ENCODE measurements around the gene IQCF6.
"Not testable (repeated sequence)": the region's sequence is repeated elsewhere in the genome, so short reads cannot be mapped to it uniquely, and the experiment has no call there.

The IQCF6 gene

DNA sequence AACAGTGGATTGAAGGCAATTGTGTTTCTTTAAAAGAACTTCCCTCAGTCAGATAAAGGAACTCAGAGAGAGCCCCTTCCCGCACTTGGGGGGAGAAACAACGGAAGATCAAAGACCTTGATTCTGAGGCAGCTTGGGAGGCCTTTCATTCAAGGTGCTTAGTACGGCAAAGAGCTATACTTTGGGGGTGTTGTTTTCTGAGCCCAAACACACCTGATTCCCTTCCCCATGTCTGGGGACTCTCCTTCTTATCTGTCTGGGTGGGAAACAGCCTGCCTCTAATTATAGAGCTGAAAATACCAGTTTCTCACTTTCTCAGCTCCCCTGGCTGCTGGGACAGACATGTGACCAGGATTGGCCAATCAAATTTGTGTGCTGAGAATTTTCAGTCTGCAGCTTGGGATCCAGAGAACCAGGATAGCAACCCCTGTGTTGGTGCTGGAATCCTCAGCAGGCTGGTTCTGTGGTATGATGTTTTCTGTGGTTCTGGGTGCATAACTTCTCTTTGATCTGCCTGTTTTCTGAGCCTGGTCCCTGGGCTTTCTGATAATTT is 19.4 kb upstream of the IQCF6 start:
- H3K4me3 ChIP-seq (ENCODE audit: low read length), result no peak overlapping the region
- TF ChIP-seq, protein P1, sequence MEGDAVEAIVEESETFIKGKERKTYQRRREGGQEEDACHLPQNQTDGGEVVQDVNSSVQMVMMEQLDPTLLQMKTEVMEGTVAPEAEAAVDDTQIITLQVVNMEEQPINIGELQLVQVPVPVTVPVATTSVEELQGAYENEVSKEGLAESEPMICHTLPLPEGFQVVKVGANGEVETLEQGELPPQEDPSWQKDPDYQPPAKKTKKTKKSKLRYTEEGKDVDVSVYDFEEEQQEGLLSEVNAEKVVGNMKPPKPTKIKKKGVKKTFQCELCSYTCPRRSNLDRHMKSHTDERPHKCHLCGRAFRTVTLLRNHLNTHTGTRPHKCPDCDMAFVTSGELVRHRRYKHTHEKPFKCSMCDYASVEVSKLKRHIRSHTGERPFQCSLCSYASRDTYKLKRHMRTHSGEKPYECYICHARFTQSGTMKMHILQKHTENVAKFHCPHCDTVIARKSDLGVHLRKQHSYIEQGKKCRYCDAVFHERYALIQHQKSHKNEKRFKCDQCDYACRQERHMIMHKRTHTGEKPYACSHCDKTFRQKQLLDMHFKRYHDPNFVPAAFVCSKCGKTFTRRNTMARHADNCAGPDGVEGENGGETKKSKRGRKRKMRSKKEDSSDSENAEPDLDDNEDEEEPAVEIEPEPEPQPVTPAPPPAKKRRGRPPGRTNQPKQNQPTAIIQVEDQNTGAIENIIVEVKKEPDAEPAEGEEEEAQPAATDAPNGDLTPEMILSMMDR (conservative IDR thresholded peaks at IDR 0.05; ENCODE audit: low read length), result no peak
- DNase-seq (ENCODE audit: low read depth), result no peak

DNA sequence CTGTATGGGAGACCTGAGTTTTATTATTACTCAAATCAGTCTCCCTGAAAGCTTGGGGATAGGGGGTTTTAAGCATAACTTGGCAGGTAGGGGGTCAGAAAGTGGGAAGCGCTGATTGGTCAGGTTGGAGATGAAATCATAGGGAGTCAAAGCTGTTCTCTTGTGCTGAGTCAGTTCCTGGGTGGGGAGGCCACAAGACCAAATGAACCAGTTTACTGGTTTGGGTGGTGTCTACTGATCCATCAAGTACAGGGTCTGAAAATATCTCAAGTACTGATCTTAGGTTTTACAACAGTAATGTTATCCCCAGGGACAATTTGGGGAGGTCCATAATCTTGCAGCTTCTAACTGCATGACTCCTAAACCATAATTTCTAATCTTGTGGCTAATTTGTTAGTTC is 17.8 kb upstream of the IQCF6 start:
- no peak for DNase-seq (ENCODE audit: low read depth)
- H3K4me3 ChIP-seq (ENCODE audit: low read length), result no peak overlapping the region
- TF ChIP-seq, protein P1 (conservative IDR thresholded peaks at IDR 0.05; ENCODE audit: low read length), result no peak

DNA sequence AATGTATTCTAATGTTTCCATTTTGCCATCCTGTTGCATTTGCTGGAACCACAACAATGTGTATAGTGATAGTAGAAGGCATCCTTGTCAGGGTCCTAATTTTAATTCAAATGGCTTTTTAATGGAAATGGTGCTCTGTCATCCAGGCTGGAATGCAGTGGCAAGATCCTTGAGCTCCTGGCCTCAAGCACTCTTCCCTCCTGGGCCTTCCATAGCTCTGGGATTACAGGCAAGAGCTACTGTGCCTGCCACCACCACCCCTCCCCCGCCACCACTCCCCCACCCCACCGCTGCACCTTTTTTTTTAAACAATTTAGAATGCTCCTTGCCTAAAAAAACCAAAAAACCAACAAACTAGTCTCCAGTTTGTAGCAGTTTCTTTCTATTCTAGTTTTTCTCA is 15.2 kb upstream of the IQCF6 start:
- TF ChIP-seq, protein P1 (conservative IDR thresholded peaks at IDR 0.05; ENCODE audit: low read length), result no peak
- no peak for DNase-seq (ENCODE audit: low read depth)
- H3K4me3 ChIP-seq (ENCODE audit: low read length), result no peak overlapping the region

DNA sequence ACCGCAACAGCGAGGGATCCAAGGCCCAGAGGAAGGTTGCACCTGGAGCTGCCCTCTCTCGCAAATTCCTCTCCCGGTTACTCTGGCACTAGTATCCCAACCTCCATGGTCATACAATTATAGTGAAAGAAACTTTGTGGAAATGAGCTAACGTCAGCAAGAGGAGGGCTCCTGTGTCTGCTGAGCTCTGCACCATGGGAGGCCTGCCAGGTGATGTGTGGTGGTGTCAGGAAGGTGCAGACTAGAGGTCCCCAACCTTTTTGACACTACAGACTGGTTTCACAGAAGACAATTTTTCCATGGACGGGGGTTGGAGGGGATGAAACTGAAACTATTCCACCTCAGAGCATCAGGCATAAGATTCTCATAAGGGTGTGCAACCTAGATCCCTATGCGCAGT is 13.2 kb upstream of the IQCF6 start:
- TF ChIP-seq, protein P1 (conservative IDR thresholded peaks at IDR 0.05; ENCODE audit: low read length), result no peak
- no peak overlapping the region for H3K4me3 ChIP-seq (ENCODE audit: low read length)
- no peak for DNase-seq (ENCODE audit: low read depth)

DNA sequence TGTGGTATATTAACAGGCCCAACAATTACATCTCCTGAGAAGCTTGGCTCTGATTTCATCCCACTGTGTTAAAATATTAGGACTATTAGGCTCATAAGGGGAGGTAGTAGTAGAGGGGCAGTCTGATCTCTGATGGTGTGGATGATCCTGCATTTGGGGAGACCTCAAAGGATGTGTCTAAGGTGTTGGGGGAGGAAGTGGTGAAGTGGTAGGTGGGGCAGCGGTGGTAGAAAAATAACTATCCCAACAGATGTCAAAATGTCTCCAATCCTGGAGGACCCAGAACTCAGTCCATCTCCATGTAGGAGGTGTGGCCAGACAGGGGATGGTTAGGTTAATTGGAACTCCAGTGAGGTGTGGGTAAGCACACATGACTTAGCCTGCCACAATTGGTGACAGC is 10.4 kb upstream of the IQCF6 start:
- TF ChIP-seq, protein P1 (conservative IDR thresholded peaks at IDR 0.05; ENCODE audit: low read length), result no peak
- DNase-seq (ENCODE audit: low read depth), result no peak
- no peak overlapping the region for H3K4me3 ChIP-seq (ENCODE audit: low read length)

DNA sequence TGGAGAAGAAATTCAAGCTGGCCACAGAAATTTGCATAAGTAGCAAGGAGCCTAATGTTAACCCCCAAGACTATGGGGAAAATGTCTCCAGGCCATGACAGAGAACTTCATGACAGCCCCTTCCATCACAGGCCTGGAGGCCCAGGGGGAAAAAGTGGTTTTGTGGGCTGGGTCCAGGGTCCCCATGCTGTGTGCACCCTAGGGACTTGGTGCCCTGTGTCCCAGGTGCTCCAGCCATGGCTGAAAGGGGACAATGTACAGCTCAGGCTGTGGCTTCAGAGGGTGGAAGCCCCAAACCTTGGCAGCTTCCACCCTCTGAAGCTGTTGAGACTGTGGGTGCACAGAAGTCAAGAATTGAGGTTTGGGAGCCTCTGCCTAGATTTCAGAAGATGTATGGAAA is 8.5 kb upstream of the IQCF6 start:
- not testable (repeated sequence) for H3K4me3 ChIP-seq (ENCODE audit: low read length); DNase-seq (ENCODE audit: low read depth)

DNA sequence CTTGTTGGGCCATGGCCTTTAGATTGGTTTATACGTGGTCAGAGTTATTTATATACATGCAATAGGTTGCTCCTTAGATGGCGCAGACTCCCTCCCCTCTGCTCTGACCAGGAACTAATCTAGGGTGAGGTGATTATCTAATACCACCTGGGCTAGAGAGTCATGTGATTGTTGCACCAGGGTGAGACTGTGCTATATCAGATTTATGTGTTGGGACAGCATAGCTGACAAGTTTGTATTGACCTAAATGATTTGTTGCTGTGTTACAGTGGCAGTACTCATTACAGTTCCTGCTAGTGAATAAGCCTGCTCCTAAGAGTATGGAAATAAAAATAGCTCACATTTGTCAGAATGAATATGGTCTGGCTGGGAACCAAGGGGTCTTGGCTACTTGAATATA is 7.2 kb upstream of the IQCF6 start:
- TF ChIP-seq, protein P1 (conservative IDR thresholded peaks at IDR 0.05; ENCODE audit: low read length), result no peak
- H3K4me3 ChIP-seq (ENCODE audit: low read length), result no peak overlapping the region
- no peak for DNase-seq (ENCODE audit: low read depth)

DNA sequence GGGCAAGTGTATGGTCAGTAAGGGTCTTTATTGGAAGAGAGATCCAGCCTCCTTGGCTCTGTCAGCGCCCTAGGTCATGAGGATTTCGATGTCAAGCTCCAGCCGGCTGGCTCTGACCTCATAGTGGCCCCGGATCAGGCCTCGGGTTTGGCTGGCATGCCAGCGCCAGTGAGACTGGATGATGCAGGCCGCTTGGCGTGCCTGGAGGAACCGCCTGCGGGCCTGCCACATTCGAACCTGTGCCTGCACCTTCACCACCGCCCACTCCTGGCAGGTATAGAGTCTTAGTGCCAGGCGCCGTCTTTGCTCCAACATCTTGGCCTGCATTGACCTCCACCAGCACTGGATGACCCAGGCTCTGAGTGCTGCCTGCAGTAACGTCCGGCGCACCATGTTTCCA is 483 bp downstream of the IQCF6 start:
- no peak for DNase-seq (ENCODE audit: low read depth)
- H3K4me3 ChIP-seq (ENCODE audit: low read length), result no peak overlapping the region
- TF ChIP-seq, protein P1 (conservative IDR thresholded peaks at IDR 0.05; ENCODE audit: low read length), result no peak

All from AG10803 (cell line).